ENCODE data around the gene IL36A.

The IL36A gene

DNA sequence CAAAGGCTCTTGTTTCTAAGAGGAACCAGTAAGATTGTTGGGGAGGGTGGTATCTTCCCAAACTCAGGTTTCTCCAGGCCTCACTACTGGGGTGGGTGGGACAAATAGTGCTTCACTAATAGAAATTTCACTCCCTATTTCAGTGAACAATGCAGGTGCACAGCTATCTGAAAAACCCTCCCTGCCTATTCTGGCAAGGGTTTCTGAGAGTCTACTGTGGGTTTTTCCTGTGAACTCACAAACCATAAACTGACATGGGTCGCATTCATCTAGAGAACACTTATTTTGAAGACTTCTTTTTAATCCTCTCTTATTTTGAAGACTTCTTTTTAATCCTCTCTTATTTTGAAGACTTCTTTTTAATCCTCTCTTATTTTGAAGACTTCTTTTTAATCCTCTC is 4.4 kb downstream of the IL36A start:
- no peak for DNase-seq

- no peak for DNase-seq
These were observed 4.8 kb downstream of the IL36A start for GRCh38 chr2:113010088-113010487.

DNA sequence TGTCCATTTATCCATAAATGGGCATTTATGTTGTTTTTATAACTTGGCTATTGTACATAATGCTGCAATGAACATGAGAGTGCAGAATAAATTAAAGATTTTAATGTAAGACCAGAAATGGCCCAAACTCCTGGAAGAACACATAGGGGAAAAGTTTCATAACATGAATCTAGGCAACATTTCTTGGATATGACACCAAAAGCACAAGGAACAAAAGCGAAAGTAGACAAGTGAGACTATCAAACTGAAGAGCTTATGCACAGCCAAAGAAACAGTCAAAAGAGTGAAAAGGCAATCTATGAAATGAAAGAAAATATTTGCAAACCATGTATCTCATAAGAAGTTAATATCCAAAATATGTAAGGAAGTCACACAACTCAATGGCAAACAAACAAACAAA is 5.8 kb downstream of the IL36A start:
- no peak for DNase-seq

DNA sequence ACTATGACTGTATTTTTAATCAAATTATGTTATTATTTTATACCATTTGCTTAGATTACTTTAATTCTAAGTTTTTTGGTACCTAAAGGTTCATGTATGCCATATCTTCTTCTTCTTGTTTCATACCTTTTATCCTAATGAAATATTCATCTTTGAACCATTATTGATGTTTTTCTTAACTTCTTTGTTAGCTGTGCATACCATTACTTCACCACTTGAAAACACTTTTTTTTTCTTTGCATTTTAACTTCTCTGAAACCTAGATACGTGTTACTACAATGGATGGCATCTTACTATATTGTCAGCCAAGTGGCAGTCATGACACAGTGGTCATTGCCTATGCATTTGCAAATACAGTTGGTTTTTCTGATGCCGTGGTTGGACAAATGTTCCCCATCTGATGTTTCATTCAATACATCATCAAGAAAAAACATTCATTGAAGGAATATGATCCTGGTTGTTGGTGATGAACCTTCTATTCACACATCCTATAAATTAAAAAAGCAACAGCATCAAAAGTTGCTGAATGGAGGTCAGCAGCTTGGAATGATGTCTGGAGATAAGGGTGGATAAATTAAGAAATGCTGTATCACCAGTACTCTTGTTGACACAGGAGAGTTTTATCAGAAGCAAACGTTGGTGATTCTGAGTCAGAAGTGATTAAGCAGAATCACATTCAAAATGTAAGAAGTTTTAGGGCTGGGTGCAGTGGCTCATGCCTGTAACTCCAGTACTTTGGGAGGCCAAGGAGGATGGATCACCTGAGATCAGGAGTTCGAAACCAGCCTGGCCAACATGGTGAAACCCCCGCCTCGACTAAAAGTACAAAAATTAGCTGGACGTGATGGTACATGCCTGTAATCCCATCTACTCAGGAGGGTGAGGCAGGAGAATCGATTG is 7.4 kb downstream of the IL36A start:
- no peak for DNase-seq

- DNase-seq: no peak
These were observed 8.0 kb downstream of the IL36A start for GRCh38 chr2:113013336-113013661.

- DNase-seq: no peak
These were observed 8.8 kb downstream of the IL36A start for GRCh38 chr2:113014067-113014466.

- DNase-seq: no peak
These were observed 9.8 kb downstream of the IL36A start for GRCh38 chr2:113015042-113015441.

DNA sequence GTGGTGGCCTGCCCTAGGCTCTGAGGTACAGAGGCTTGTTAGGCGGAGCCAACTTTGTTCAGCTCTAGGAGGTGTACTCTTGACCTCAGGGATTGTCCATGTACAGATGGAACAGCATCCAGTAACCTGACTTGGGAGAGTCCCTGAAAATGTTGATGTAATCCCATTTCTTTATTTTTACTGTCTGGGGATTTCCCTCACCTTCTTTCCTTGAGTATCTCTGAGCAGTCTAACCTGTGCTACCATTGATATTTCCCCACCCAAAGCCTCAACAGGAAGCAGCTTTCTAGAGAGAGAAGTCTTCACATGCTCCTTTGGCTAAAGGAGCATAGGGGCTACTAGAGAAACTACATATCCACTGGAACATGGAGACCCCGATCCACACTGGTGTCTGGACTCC is 10.4 kb downstream of the IL36A start:
- DNase-seq: no peak

DNA sequence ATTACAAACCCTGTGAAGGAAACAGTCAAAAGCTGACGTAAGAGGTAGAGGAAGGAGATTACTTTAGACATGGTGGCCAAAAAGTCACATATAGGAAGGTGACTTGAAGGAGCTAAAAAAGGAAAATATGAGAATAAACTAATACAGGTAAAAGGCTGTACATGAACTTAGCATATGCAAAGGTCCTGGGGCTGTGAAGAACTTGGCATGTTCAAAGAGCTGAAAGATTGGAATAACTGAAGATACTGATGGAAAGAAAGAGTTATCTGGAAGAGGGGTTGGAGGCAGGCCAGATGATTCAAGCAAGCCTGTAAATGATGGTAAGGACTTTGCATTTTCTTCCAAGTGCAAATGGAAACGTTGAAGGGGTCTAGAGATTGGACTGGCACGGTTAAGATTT is 13.2 kb downstream of the IL36A start:
- no peak for DNase-seq

DNA sequence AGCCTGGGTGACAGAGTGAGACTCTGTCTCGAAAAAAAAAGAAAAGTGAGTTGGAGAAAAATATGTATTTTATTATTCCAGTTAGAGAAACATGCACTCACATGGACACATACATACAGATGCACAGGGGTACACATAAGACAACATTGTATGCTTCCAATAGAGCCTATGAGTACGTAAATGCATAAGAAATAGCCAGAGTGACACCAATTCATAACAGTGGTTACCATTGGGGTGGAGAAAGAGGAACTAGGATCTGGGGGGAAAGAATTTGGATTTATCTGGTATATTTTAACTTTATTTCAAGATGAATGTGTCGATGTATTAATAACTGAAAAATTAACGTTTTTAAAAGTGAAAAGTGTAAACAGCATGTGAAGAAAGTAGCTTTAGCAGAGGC is 16.1 kb downstream of the IL36A start:
- DNase-seq: no peak

GRCh38 chr2:113024764-113025163 is 19.5 kb downstream of the IL36A start:
- no peak for DNase-seq

GRCh38 chr2:113025737-113026136 is 20.5 kb downstream of the IL36A start:
- no peak for DNase-seq

DNA sequence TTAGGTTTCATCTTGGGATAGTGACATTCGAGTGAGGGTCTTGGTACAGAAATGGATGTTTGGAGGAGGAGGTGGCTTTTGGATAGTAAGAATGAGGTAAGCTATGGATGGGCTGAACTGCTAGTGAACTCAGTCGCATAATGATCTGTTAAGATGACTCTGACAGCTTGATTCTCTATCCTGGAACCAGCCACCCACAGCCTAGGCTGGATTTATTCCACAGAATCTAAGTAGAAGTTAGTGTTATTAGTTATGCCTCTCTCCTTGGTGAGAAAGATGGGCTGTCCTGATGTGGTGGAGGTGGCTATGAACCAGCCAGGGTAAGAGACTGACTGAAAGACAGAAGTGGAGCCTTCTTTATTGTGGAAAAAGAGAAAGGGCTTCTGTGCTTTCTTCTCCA is 22.4 kb downstream of the IL36A start:
- DNase-seq: no peak

GRCh38 chr2:113028112-113028511 is 22.9 kb downstream of the IL36A start:
- no peak for DNase-seq

- DNase-seq: no peak
These were observed 27.5 kb downstream of the IL36A start for GRCh38 chr2:113032737-113033136.

DNA sequence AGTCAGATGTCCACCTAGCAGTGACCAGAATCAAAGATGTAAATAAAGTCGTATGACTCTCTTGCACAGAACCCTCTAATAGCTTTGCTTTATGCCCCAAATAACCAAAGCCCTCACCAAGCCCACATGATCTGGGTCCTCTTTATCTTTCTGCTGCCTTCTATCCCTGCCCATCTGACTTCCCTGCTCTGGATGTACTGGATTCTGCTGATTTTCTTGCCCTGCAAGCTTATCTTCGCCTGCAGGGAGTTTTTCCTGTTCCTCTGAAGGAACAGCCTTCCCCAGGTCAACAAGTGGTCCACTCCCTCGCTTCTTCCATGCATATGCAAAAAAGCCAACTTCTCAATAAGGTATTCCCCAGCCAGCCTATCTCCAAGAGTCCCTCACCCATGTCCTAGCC is 28.8 kb downstream of the IL36A start:
- DNase-seq: no peak

- no peak for DNase-seq
These were observed 31.5 kb downstream of the IL36A start for GRCh38 chr2:113036763-113037162.

DNA sequence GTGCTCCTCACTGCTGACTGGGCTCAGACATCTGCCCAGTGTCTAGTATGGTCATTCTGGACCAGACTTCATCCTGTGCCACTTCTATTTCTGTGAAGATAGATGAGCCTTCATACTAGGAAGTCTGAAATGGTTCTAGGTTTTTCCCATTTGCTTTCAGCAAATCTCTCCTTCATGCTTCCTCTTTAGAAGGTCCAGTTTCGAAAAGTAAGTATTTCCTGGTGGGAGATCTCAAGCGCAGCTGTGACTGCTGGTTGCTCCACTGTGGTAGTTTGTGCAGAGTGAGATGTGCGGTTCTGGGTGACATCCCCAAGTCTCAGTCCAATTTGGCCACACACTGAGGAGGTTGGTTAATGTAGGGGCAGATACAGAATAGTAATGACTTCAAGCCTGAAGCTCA is 33.0 kb downstream of the IL36A start:
- DNase-seq: no peak

DNA sequence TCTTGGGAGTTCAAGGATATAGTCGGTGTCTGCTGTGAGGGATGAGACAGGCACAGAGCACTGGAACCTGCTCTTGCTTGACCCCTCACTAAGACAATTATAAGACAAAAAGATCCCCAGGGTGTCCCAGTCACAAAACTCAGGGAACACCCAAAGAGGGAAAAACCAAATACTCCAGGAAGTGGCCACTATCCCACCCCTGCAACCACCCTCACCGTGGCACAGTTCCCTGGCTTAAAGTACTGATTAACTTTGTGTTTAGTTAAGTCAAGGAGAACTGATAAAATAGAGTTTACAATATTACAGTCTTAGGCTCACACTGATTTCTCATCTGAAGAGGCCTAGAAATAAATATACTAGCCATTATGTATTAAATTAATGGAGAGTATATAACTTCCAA is 33.9 kb downstream of the IL36A start:
- DNase-seq: no peak

- DNase-seq: no peak
These were observed 34.5 kb downstream of the IL36A start for GRCh38 chr2:113039719-113040118.

DNA sequence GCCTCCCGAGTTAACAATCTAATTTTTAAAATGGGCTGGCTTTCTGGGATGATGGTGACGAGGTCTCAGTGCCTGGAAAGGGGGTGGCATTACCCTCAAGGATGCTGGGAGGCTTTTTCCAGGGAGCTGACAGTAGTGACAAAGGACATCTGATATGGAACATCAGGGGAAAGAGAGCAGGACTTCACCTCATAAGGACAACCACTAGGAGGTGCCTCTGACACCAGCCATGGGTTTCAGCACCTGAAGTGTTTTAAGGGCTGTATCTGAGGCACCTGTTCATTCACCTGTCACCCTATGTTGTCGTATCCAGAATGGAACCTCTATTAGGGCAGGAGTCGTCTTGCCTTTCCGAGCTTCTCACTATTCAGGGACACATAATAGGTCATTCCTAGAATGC is 36.6 kb downstream of the IL36A start:
- DNase-seq: no peak

DNA sequence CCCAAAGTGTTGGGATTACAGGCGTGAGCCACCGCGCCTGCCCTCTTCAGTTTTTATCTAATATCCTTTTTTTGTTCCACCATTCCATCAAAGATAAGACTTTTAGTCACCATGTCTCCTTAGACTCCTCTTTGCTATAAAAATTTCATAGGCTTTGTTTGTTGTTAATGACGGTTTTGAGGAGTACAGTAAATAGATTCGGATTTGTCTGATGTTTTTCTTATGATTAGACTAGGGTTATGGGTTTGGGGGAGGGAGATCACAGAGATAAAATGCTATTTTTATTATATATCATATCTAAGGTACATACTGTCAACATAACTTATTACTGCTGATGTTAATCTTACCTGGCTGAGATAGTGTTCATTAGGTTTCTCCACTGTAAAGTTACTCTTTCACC is 41.2 kb downstream of the IL36A start:
- DNase-seq: no peak

DNA sequence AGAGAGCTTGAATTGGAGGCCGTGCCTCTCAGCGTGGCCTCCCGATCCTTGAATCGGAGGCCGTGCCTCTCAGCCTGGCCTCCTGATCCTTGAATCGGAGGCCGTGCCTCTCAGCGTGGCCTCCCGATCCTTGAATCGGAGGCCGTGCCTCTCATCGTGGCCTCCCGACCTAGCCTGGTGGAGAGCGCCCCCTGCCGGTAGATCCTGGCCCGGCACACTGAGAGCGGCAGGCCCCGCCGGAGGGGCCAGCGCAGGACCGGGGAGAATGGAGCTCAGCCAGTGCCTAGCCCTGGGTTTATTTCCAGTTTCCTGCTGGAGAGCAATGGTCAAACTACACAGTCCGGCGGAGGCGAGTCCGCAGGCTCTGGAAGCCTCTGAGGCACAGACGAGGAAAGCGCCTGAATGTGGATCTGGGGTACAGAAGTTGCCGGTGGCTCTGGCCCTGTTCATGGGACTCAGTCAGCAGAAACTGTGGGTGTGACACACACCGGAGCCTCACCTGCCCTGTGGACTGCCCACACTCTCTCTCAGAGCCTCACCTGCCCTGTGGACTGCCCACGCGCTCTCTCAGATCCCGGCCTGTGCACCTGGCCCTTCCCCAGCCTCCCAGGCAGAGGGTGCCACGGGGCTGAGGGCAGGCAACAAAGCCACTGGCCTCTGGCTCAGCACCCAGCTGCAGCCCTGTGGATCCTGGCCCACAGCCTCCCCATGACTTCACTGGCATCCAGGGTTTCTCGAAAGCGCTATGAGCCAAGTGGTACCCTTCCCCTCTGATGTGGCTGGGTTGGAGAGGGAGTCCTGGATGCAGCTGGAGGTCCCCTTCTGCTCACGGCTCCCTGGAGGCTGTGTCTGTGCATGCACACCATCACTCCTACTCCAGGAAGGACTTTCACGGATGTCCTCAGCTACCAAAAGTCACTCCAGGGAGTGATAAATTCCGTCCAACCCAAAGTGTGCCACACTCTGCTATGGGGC is 45.9 kb downstream of the IL36A start:
- DNase-seq: no peak

- DNase-seq: no peak
These were observed 47.2 kb downstream of the IL36A start, which contains the start of gene IL36B for GRCh38 chr2:113052396-113052917. Gene IL36B, minus strand, starts transcription at chr2:113052867.

Data from GF-D8 (cell line).